ENCODE data around the gene MSH3.

The MSH3 gene

GRCh38 chr5:80919678-80920196, 265.3 kb downstream of the MSH3 start:
- DNase-seq: no peak

GRCh38 chr5:80920333-80920732, 265.9 kb downstream of the MSH3 start:
- no peak for DNase-seq

- DNase-seq: no peak
These were observed 266.6 kb downstream of the MSH3 start for GRCh38 chr5:80921026-80921425.

- no peak for DNase-seq
These were observed 271.5 kb downstream of the MSH3 start for GRCh38 chr5:80925931-80926330.

All from NCI-H1694 (cell line).